8988T (cell line): ENCODE measurements around the gene THSD7A.

ENCODE experiments used
- DNase-seq: peaks from one replicate; pipeline ENCODE4 v3.0.0; 2011

The THSD7A gene

GRCh38 chr7:11623093-11623678 lies 208.8 kb downstream of the THSD7A start:
- no peak for DNase-seq

- no peak for DNase-seq
Measured at GRCh38 chr7:11620406-11621253, 211.4 kb downstream of the THSD7A start.

- DNase-seq = no peak
Measured at GRCh38 chr7:11616466-11616865, 215.5 kb downstream of the THSD7A start.

- DNase-seq = no peak
Measured at GRCh38 chr7:11615174-11615573, 216.8 kb downstream of the THSD7A start.

GRCh38 chr7:11613292-11613930 lies 218.6 kb downstream of the THSD7A start:
- no peak for DNase-seq

GRCh38 chr7:11612737-11613136 lies 219.3 kb downstream of the THSD7A start:
- DNase-seq = no peak

- no peak for DNase-seq
Measured at GRCh38 chr7:11609096-11609670, 222.8 kb downstream of the THSD7A start.

- no peak for DNase-seq
Measured at GRCh38 chr7:11607686-11608085, 224.3 kb downstream of the THSD7A start.

- no peak for DNase-seq
Measured at GRCh38 chr7:11605749-11606148, 226.2 kb downstream of the THSD7A start.

GRCh38 chr7:11604505-11604904 lies 227.5 kb downstream of the THSD7A start:
- DNase-seq = no peak

- no peak for DNase-seq
Measured at GRCh38 chr7:11601761-11602160, 230.2 kb downstream of the THSD7A start.

GRCh38 chr7:11593322-11593721 lies 238.7 kb downstream of the THSD7A start:
- no peak for DNase-seq

- no peak for DNase-seq
Measured at GRCh38 chr7:11592699-11593098, 239.3 kb downstream of the THSD7A start.

GRCh38 chr7:11591943-11592342 lies 240.1 kb downstream of the THSD7A start:
- DNase-seq = no peak

GRCh38 chr7:11591055-11591633 lies 240.9 kb downstream of the THSD7A start:
- DNase-seq = no peak

GRCh38 chr7:11589251-11589650 lies 242.7 kb downstream of the THSD7A start:
- DNase-seq = no peak

- DNase-seq = no peak
Measured at GRCh38 chr7:11587814-11588213, 244.2 kb downstream of the THSD7A start.

- DNase-seq = no peak
Measured at GRCh38 chr7:11587048-11587447, 244.9 kb downstream of the THSD7A start.

- DNase-seq = no peak
Measured at GRCh38 chr7:11584406-11585031, 247.5 kb downstream of the THSD7A start.

- DNase-seq = no peak
Measured at GRCh38 chr7:11579141-11579540, 252.9 kb downstream of the THSD7A start.

- DNase-seq = no peak
Measured at GRCh38 chr7:11576310-11576709, 255.7 kb downstream of the THSD7A start.

- no peak for DNase-seq
Measured at GRCh38 chr7:11573128-11573750, 258.8 kb downstream of the THSD7A start.
